GM18526 (cell line): ENCODE results near the gene TNFRSF1A.

Experiments used
- POLR2A ChIP-seq: IDR thresholded peaks from 3 replicates; pipeline ENCODE4 v1.6.1; 2011; ENCODE audit not compliant: insufficient read length; ENCODE audit errors: extremely low read depth

TNFRSF1A gene

DNA sequence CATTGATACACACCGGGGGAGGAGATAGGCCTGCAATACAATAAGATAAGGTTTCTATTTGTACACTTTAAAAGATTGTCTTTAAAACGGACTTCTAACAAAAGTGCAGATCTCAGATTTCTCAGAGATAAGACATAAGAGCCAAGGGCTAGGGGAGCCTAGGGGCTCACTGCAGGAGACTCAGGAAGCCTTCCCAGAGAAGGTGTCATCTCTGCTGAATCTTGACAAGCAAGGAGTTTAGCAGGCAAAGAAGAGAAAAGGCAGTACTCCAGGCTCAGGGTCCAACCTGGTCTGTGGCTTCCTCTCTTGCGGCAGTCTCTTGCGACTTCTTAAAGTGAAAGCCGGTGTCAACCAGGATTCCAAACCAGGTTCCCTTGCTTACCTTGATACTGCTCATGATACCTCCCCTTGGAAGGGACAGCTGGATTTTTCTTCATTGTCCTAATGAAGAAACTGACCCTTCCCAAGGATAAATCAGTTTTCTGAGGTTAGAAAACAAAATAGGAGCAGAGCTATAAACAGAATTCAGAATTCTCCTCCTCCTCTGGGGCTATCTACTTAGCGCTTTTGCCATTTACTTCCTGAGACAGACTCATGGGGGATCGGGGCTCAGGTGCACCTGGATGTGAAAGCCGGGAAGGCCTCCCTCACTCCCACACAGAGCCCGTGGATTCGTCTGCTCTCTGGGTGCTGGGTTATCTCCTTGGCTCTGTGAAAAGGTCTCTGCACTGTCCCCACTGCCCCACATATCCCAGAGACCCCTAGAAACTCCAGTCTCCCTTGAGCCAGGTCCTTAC lies 35.2 kb upstream of the TNFRSF1A start:
- no peak for TF ChIP-seq POLR2A

GRCh38 chr12:6376079-6376869 lies 34.4 kb upstream of the TNFRSF1A start:
- no peak for TF ChIP-seq POLR2A

DNA sequence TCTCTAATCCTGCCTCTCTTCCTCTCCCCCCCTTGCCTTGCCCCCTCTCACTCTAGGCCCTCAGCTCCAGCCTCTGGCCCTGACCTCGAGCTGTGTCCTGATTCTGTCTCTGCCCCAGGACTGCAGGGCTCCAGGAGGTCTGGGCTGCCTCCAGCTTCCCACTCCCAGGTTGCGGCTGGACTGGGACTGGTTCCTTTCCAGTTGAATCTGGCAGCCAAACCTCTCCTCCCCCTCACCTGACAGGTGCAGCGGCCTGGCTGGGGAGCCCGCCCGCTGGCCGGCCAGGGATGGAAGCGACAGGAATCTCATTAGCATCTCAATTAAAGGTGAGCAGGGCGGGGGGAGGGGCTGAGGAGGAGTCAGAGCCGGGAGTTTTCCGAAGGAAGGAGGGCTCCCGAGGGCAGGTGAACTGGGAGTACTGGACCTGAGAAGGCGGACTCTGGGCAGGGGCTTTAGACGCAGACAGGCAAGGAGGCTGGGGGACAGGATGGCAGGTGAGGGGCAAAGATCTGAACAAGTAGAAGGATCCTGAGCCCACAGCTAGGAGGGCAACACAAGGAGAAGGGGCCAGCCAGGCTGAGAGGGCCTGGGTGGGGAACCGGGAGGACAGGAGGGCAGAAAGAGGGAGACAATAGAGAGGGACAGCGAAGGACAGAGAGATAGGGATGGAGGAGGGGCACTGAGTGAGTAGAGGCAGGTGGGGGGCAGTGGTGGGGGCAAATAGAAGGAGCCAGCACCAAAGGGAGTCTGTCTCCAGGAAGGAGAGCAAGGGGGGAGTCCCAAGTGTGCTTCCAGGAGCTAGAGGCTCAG lies 33.6 kb upstream of the TNFRSF1A start, which contains the start of gene SCNN1A:
SCNN1A (minus strand) TSS at position 295 of the 810 bp plus-strand sequence. CDS start 780 bp downstream, outside the sequence.
- no peak for TF ChIP-seq POLR2A

- TF ChIP-seq POLR2A = no peak
These were observed 32.9 kb upstream of the TNFRSF1A start for GRCh38 chr12:6374786-6375160.

- TF ChIP-seq POLR2A = no peak
These were observed 32.3 kb upstream of the TNFRSF1A start for GRCh38 chr12:6374028-6374785.

DNA sequence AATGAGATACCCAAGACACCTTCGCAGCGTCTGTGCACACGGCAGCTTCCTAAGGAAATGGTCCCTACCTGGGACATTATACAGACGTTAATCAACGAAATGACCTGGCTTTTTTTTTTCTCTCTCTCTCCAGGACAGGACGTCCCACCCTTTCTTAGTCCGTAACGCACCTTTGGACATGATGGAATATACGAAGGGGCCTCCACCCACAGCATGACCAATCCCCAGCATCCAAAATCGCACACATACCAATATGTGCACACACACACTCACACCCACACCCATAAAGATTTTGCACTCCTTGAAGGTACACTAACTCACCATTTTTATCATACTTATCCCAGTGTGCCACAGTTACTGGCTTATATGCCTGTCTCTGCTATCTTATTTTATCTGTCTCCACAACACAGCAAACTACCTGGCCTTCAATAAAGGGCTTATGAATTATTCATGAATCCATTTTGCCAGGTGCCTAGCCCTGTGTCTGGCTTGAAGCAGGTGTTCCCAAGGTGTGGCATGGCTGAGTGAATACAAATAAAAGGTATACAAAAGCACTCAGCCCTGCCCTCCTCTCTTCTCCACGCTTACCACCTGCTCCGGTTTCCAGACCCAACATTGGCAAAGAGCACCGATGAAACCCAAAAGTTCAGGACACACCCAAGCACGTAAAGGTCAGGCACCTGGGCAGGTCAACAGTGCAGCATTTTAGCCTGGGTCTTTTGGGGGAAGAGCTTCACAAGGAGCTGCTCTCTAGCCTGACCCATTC lies 31.3 kb upstream of the TNFRSF1A start:
- no peak for TF ChIP-seq POLR2A

DNA sequence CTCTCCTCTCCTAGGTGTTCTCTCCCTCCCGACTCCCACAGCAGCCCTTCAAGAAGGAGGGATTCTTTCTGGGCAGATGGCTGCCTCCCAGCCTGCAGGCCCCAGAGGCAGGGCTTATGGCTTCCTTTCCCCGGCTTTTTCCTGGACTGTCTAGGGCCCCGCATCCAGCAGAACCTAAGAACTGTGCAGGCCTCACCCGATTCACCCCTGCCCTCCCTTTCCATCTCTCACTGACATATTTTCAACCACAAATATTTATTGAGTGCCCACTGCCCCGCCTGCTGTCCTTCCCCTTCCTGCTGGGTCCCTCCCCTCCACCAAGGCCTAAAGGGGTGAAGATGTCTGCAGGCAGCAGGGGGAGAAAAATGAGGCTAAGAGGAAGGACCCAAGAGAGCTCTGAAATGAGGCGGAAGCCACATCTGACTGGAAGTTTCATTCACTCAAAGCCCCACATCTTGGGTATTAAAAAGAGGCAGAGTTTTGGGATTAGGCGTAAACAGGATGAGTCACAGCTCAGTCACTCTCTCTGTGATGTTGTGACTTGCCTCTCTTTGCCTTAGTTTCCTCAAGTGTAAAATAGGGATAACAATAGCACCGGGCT lies 30.6 kb upstream of the TNFRSF1A start:
- TF ChIP-seq POLR2A = no peak

DNA sequence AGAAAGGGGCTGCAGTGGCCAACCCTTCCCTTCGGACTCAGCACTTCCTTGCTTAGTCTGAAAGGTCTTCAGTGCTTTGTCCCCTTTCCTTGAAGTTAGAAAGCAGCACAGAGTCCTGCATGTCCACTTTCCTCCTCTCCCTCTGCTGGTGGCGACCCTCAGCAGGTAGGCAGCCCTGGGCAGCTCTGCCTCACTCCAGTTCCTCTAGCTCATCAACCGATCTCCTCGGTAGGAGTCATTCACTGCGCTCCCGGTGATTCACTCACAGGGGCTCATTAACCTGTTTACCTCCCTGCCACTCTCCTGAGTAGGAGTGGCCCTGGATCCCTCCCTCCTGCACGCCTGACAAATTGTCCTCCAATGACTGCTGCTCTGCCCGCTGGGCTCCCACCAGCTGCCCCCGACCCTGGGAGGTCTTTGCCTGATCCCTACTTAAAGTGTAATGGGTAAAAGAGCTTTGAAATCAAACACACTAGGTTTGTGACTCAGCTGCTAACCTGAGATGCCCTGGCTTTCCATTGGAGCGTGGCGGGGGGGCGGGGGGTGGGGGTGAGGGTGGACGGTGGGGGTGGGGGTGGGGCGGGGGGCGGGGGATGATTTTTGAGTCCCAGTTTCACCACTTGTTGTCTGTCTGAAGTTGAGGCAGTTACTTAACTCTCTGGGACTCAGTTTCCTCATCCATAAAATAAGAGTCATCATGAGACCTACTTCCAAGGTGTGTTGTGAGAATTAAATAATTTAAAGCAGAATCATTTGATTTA lies 29.3 kb upstream of the TNFRSF1A start:
- TF ChIP-seq POLR2A = no peak

- no peak for TF ChIP-seq POLR2A
These were observed 28.7 kb upstream of the TNFRSF1A start for GRCh38 chr12:6370576-6370935.

DNA sequence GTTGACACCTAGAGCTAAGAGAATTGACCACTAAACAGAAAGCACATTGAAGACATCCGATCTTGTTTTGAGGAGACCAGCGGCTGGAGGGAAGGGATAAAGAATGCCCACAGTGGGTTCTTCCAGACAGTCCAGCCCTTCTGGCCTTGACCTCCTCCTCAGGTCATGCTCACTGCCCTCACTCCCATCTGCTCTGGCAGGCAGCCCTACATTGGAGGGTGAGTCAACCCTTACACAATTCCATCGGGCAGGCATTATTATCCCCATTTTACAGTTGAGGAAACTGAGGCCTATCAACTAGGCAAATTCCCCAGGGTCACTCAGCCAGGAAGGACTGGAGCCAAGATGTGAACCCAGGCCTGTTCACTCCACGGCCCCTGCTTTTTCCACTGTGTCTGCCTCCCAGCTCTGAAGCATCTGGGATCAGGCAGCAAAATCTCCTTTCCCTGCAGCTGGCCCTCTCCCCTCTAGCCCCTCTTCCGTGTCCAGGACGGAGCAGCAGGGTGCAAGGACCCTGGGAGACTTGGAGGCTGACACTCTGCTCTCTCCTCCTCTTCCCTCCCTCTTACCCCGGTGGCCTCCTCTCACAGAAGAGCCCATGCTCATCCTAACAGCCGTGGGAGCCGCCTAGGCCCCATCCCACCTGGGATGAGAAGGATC lies 28.2 kb upstream of the TNFRSF1A start:
- no peak for TF ChIP-seq POLR2A

DNA sequence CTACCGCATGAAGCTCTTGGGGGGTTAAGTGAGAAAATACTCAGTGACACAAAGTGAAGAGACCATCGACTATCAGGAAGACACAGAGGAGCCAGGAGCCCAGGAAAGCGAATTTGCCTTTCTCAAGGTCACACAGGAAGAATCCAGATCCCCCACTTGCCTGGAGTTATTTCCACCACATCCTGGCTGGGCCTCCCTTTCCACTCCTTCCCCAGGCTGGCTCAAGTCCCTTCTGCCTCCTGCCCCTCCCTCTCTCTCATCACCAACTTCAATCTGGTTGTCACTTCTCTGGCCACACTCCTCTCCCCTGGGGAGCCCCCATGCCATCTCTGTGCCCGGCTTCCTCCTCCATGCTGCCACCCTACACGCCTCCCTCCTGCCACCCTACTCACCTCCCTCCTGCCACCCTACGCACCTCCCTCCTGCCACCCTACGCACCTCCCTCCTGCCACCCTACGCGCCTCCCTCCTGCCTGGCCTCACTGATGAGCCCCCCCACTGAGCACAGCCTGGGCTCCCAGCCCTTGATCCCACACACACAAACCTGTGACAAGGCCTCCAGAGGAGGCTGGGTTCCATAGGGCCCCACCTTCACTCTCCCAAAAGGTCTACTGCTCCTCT lies 27.1 kb upstream of the TNFRSF1A start:
- no peak for TF ChIP-seq POLR2A
